ENCODE results near the gene SIK1.
"Not testable (repeated sequence)": the region's sequence is repeated elsewhere in the genome, so short reads cannot be mapped to it uniquely, and the experiment has no call there.

The SIK1 gene

DNA sequence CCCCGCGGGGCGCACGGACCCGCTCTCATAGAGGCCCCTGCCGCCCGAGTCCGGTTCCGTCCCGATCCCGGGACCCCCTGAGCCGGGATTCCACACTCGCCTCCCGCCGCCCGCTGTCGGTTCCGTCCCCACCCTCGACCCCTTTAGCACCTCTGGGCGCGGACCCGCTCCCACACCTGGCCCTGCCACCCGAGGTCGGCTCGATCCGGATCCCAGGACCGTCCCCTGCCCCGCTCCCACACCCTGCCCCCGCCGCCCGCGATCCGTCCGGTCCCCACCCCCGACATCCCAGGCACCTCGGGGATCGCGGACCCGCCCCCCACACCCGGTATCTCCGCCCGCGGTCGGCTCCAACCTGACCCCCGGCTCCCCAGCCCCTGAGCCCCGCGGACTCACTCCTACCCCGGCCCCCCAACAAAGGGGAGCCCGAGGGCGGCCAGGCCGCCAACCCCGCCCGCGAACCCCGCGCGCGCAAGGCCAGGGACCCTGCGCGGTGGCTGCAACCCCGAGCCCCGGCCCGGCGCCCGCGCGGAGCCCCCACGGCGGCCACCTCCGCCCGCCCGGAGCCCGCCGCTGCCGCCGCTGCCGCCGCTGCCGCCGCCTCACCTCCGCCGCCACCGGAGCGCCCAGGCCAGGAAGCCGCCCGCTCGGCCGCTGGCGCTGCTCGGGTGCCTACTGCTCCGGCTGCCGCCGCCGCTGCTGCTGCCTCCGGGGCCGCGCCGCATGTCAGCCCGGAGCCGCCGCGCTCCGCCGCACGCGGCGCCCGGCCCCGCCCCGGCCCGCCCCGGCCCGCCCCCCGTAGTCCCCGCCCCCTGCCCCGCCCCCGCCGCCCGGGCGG lies at the start of gene SIK1:
Gene SIK1 (minus strand): TSS at position 728 of the 838 bp plus-strand sequence. CDS start 953 bp downstream, outside the sequence.
- DNase-seq: not testable (repeated sequence)

DNA sequence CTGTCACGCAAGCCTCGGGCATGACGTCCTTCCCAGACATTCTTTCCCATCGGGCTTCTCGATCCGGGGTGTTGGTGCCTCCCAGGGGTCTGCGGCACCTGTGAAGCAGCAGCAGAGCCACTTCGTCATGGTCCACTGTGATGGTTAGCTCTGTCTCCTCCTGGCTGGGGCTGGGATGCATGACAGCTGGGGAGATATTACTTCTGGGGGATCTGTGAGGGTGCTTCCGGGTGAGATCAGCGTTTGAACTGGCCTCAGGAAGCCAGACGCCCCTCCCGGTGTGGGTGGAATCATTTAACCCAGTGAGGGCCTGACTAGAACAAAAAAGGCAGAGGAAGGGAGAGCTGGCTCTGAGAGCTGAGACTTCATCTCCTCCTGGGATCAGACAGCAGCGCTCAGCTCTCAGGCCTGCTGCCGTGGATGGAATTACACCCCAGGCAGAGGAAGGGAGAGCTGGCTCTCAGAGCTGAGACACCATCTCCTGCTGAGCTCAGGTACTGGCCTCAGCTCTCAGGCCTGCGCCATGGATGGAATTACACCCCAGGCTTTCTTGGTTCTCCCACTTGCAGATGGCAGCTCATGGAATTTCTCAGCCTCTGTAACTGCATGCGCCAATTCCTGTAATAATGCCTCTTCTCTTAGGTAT lies 44.8 kb upstream of the SIK1 start:
- not testable (repeated sequence) for DNase-seq

DNA sequence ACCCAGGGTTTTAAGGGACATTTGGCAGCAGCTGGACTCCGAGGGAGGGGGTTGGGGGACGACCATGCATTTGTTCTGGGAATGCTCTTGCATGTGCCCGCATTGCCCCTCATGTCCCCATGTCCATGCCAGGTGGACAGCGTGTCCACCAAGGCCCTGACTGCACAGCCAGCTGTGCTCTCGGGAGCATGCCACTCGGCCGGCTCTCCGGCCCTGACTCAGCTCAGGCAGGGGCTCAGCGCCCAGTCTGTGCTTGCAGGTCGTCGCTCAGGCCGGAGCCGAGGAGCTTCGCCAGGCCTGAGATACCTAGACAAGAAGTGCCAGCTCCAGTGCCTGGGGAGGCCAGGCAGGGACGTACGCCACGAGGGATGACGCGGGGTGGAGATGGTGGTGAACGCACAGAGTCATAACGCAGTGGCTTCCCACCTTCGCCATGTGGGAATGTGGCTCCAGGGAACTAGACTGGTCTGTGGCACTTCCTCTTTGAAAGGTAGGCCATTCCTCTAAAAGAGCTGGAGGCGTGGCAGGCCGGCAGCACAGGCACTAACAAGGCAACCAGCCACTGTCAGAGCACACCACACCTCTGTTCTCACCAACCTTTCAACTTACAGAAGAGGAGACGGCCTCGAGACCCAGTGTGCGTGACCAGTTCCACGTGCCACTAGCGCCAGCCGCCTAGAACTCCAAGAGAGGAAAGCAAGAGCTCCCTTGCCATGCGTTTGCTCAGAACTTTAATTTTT lies 43.0 kb upstream of the SIK1 start:
- not testable (repeated sequence) for DNase-seq

DNA sequence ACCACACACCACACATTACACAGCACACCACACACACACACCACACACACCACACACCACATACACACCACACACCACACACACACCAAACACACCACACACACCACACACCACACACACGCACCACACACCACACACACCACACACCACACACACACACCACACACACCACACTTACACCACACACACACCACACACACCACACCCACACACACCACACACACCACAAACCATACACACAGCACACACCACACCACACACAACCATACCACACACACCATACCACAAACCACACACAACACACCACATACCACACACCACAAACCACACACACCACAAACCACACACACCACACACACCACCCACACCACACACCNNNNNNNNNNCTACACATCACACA lies 40.9 kb upstream of the SIK1 start:
- DNase-seq: no peak

GRCh38 chr21:43465159-43465558 lies 38.2 kb upstream of the SIK1 start:
- not testable (repeated sequence) for DNase-seq

- DNase-seq: not testable (repeated sequence)
Observed at GRCh38 chr21:43463498-43464261, 36.7 kb upstream of the SIK1 start.

- not testable (repeated sequence) for DNase-seq
Observed at GRCh38 chr21:43462932-43463331, 36.0 kb upstream of the SIK1 start.

DNA sequence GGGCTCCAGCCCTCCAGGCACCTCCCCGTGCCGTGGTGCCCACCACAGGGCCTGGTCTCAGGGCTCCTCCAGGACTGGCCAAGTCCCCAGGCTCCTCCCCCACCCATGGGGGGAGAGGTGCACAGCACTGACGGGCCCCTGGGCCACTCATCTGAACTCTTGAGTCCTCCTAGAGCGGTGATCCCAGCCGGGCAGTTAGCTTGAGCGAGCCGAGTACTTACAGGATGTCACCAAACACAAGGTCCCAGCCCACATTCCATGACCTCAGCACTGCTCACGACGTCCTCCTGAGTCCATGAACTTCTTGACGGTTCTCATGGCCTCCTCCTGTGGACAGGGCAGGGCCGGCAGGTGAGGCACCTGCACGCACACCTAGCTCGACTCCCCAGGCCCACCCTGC lies 33.5 kb upstream of the SIK1 start:
- DNase-seq: not testable (repeated sequence)

- not testable (repeated sequence) for DNase-seq
Observed at GRCh38 chr21:43458995-43459394, 32.1 kb upstream of the SIK1 start.

- DNase-seq: not testable (repeated sequence)
Observed at GRCh38 chr21:43456616-43457314, 29.8 kb upstream of the SIK1 start.

GRCh38 chr21:43455717-43456116 lies 28.8 kb upstream of the SIK1 start:
- DNase-seq: not testable (repeated sequence)

DNA sequence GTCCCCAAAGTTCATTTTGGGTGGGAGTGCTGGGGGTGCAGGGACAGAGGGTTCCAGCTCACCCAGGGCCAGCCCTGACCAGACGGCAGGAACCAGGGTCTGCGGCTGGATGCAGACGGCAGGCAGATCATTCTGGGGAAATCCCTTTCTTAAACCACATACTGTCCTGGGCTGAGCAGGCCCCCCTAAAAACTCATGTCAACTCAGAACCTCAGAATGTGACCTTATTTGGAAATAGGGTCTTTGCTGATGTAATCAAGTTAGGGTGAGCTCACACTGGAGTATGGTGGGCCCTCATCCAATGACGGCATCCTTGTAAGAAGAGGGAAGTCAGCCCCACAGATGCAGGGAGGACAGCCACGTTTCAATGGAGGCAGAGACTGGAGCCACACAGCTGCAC lies 27.2 kb upstream of the SIK1 start:
- DNase-seq: not testable (repeated sequence)

- DNase-seq: not testable (repeated sequence)
Observed at GRCh38 chr21:43451850-43452249, 24.9 kb upstream of the SIK1 start.

GRCh38 chr21:43450287-43450686 lies 23.4 kb upstream of the SIK1 start:
- not testable (repeated sequence) for DNase-seq

DNA sequence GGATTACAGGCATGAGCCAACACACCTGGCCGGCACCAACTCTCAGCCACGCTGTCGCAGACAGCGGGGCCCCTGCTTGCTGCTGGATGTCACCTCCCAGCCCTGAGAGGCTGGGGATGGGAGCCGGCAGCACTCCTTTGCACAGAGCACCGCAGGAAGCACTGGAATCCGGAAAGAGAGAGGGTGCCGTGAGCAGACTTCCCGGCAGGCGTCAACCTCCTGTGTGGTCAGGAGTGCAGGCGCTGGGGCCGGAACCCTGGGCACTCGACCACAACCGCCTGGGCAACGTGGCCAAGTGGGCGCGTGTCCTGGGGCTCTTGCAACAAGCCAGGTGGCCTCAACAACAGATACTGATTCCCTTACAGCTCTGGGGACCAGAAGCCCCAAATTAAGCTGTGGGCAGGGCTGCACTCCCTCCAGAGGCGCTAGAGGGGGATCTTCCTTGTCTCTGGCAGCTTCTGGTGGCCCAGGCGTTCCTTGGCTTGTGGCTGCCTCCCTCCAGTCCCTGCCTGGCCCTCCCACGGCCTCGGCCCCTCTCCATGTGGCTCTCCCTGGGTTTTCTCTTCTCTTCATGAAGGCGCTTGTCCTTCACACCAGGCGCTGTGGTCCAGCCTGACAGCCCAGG lies 20.5 kb upstream of the SIK1 start:
- not testable (repeated sequence) for DNase-seq

- not testable (repeated sequence) for DNase-seq
Observed at GRCh38 chr21:43446277-43446932, 19.5 kb upstream of the SIK1 start.

DNA sequence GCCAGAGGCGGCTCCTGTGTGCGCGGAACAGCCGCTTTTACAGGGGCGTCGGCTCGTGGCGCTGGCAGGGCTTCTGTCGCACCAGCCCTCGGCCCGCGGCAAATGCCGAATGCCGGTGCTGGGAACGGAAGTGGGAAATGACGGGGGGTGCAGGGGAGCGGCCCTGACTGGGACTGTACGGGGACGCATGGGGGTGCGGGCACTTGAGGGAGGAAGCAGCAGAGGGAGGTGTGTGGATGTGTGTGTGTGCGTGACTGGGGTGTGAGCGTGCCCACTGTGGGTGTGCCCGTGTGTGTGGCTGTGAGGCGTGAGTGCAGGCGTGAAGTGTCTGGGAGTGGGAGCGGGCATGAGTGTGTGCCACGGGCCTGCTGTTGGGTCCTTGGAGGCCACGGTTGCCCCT lies 17.6 kb upstream of the SIK1 start:
- DNase-seq: not testable (repeated sequence)

- DNase-seq: not testable (repeated sequence)
Observed at GRCh38 chr21:43442571-43442970, 15.6 kb upstream of the SIK1 start.

- not testable (repeated sequence) for DNase-seq
Observed at GRCh38 chr21:43440835-43441727, 14.2 kb upstream of the SIK1 start.
